ENCODE data around the gene UBE2G2. TPM values are rescaled to one million over a fixed set of nuclear protein-coding genes. Genes with fewer than 3 reads are reported as not detected.

UBE2G2 gene
- total RNA-seq, 6 donors from 2014 or later = 74.4 to 218 (median 80.1) TPM

GRCh38 chr21:44726826-44727225, 74.8 kb downstream of the UBE2G2 start:
- Histone ChIP-seq H3K27ac (no peak overlapping the region), H3K4me3 (no peak overlapping the region), H3K36me3 (no peaks in the 10 kb centered on the region), H3K27me3 (peaks cover 0 to 14% (median 10%) of the 10 kb centered on the region in 4 donors), H3K4me1 (peaks cover 0 to 8% (median 0%) of the 10 kb centered on the region in 4 donors), H3K9me3 (no peaks in the 10 kb centered on the region)
- 82 to 88% methylated on average over 2 to 6 of the region's 6 CpGs for WGBS, 2 donors
- no peak for TF ChIP-seq POLR2A (IDR thresholded peaks at IDR 0.05)
- TF ChIP-seq, protein P1, sequence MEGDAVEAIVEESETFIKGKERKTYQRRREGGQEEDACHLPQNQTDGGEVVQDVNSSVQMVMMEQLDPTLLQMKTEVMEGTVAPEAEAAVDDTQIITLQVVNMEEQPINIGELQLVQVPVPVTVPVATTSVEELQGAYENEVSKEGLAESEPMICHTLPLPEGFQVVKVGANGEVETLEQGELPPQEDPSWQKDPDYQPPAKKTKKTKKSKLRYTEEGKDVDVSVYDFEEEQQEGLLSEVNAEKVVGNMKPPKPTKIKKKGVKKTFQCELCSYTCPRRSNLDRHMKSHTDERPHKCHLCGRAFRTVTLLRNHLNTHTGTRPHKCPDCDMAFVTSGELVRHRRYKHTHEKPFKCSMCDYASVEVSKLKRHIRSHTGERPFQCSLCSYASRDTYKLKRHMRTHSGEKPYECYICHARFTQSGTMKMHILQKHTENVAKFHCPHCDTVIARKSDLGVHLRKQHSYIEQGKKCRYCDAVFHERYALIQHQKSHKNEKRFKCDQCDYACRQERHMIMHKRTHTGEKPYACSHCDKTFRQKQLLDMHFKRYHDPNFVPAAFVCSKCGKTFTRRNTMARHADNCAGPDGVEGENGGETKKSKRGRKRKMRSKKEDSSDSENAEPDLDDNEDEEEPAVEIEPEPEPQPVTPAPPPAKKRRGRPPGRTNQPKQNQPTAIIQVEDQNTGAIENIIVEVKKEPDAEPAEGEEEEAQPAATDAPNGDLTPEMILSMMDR (IDR thresholded peaks at IDR 0.05) = no peak
- no peak for TF ChIP-seq POLR2AphosphoS5 (IDR thresholded peaks at IDR 0.05)
- TF ChIP-seq EP300 (IDR thresholded peaks at IDR 0.05) = no peak
- ATAC-seq (ENCODE audit: low FRiP score in 2 of 2) (no peak), DNase-seq (no peak)

GRCh38 chr21:44724926-44725325, 76.7 kb downstream of the UBE2G2 start:
- 91 to 92% methylated on average over 11 to 14 of the region's 14 CpGs for WGBS, 2 donors
- H3K36me3 ChIP-seq = no peaks in the 10 kb centered on the region
- peaks cover 0 to 8% (median 0%) of the 10 kb centered on the region in 4 donors for H3K4me1 ChIP-seq
- no peak overlapping the region for H3K27ac ChIP-seq
- peaks cover 0 to 14% (median 10%) of the 10 kb centered on the region in 4 donors for H3K27me3 ChIP-seq
- no peaks in the 10 kb centered on the region for H3K9me3 ChIP-seq
- DNase-seq = no peak
- ATAC-seq (ENCODE audit: low FRiP score in 2 of 2) = no peak
- H3K4me3 ChIP-seq = no peak overlapping the region
- TF ChIP-seq POLR2AphosphoS5 (IDR thresholded peaks at IDR 0.05) = no peak
- TF ChIP-seq, protein P1 (IDR thresholded peaks at IDR 0.05) = no peak
- no peak for TF ChIP-seq EP300 (IDR thresholded peaks at IDR 0.05)
- no peak for TF ChIP-seq POLR2A (IDR thresholded peaks at IDR 0.05)

GRCh38 chr21:44724196-44724595, 77.4 kb downstream of the UBE2G2 start:
- H3K27me3 ChIP-seq = peaks cover 0 to 14% (median 10%) of the 10 kb centered on the region in 4 donors
- H3K9me3 ChIP-seq = no peaks in the 10 kb centered on the region
- 91 to 95% methylated on average over 7 of the region's 7 CpGs for WGBS, 2 donors
- DNase-seq = no peak
- ATAC-seq (ENCODE audit: low FRiP score in 2 of 2) = peak in 1 of 2 donors; percentile 23
- H3K4me3 ChIP-seq = no peak overlapping the region
- no peaks in the 10 kb centered on the region for H3K36me3 ChIP-seq
- peaks cover 0 to 8% (median 0%) of the 10 kb centered on the region in 4 donors for H3K4me1 ChIP-seq
- H3K27ac ChIP-seq = no peak overlapping the region
- TF ChIP-seq POLR2AphosphoS5 (IDR thresholded peaks at IDR 0.05) = no peak
- no peak for TF ChIP-seq POLR2A (IDR thresholded peaks at IDR 0.05)
- TF ChIP-seq, protein P1 (IDR thresholded peaks at IDR 0.05) = no peak
- no peak for TF ChIP-seq EP300 (IDR thresholded peaks at IDR 0.05)

GRCh38 chr21:44723177-44724131, 78.2 kb downstream of the UBE2G2 start:
- Histone ChIP-seq H3K4me1 (peaks cover 0 to 8% (median 0%) of the 10 kb centered on the region in 4 donors), H3K9me3 (no peaks in the 10 kb centered on the region), H3K36me3 (no peaks in the 10 kb centered on the region), H3K27me3 (peaks cover 0 to 14% (median 10%) of the 10 kb centered on the region in 4 donors), H3K4me3 (no peak overlapping the region), H3K27ac (no peak overlapping the region)
- TF ChIP-seq EP300 (IDR thresholded peaks at IDR 0.05) = no peak
- no peak for TF ChIP-seq POLR2AphosphoS5 (IDR thresholded peaks at IDR 0.05)
- TF ChIP-seq, protein P1 (IDR thresholded peaks at IDR 0.05) = no peak
- TF ChIP-seq POLR2A (IDR thresholded peaks at IDR 0.05) = no peak
- 28 to 32% methylated on average over 52 to 61 of the region's 61 CpGs for WGBS, 2 donors
- peak in 1 of 2 donors; percentile 24 for ATAC-seq (ENCODE audit: low FRiP score in 2 of 2)
- DNase-seq = peak in 1 of 2 donors; percentile 75

All from upper lobe of left lung (tissue), 6 donors.